ENCODE results near the gene SNRPD2.
"Not testable (repeated sequence)": the region's sequence is repeated elsewhere in the genome, so short reads cannot be mapped to it uniquely, and the experiment has no call there.

- TF ChIP-seq CTCF, POLR2A (IDR thresholded peaks at IDR 0.05): not testable (repeated sequence)
Observed at GRCh38 chr19:45685045-45685444, 6.7 kb downstream of the SNRPD2 start.

All from ovary (tissue), 3 donors.